Mononuclear cell (primary cell): ENCODE data around the gene NIPAL3. TPM values are rescaled to one million over a fixed set of nuclear protein-coding genes. Genes with fewer than 3 reads are reported as not detected.
"Not testable (repeated sequence)": the region's sequence is repeated elsewhere in the genome, so short reads cannot be mapped to it uniquely, and the experiment has no call there.

Experiments used
- H3K27me3 ChIP-seq: 2 replicates; pipeline ENCODE4 v1.6.0; 2011; ENCODE audit warnings: low read length, control low read depth; ENCODE audit not compliant: insufficient read depth
- H3K4me1 ChIP-seq: 2 replicates; pipeline ENCODE4 v1.5.1; 2011; ENCODE audit warnings: mild to moderate bottlenecking, low read length, control low read depth; ENCODE audit not compliant: insufficient read depth
- H3K4me3 ChIP-seq: 2 replicates; pipeline ENCODE4 v1.5.1; 2011; ENCODE audit warnings: mild to moderate bottlenecking, low read length, moderate library complexity
- H3K9me3 ChIP-seq: 2 replicates; pipeline ENCODE4 v1.5.1; 2011; ENCODE audit warnings: low read depth, mild to moderate bottlenecking, control low read depth, low read length
- total RNA-seq: library from RNA; depleted of rRNA; stranded (reverse); fragments of >200 nt; gene quantifications from one replicate; pipeline ENCODE4 v1.2.3, GENCODE V29; 2012

NIPAL3 gene
- total RNA-seq, 1 donor = 17.9 TPM

- no peak overlapping the region for H3K4me3 ChIP-seq
- no peaks in the 10 kb centered on the region for H3K9me3 ChIP-seq
- H3K4me1 ChIP-seq = peaks cover 14% of the 10 kb centered on the region
- H3K27me3 ChIP-seq = no peaks in the 10 kb centered on the region
Observed at GRCh38 chr1:24476571-24476970, 61.0 kb downstream of the NIPAL3 start.

- Histone ChIP-seq H3K27me3 (no peaks in the 10 kb centered on the region), H3K4me3 (no peak overlapping the region), H3K9me3 (no peaks in the 10 kb centered on the region), H3K4me1 (peaks cover 21% of the 10 kb centered on the region)
Observed at GRCh38 chr1:24477309-24477708, 61.7 kb downstream of the NIPAL3 start.

GRCh38 chr1:24481101-24481500 is 65.5 kb downstream of the NIPAL3 start:
- H3K4me1 ChIP-seq = peaks cover 58% of the 10 kb centered on the region
- H3K9me3 ChIP-seq = no peaks in the 10 kb centered on the region
- no peak overlapping the region for H3K4me3 ChIP-seq
- no peaks in the 10 kb centered on the region for H3K27me3 ChIP-seq

GRCh38 chr1:24481843-24482610 is 66.4 kb downstream of the NIPAL3 start:
- Histone ChIP-seq H3K4me3 (no peak overlapping the region), H3K4me1 (peaks cover 65% of the 10 kb centered on the region), H3K9me3 (no peaks in the 10 kb centered on the region), H3K27me3 (no peaks in the 10 kb centered on the region)

- Histone ChIP-seq H3K9me3 (no peaks in the 10 kb centered on the region), H3K27me3 (no peaks in the 10 kb centered on the region), H3K4me3 (no peak overlapping the region), H3K4me1 (peaks cover 68% of the 10 kb centered on the region)
Observed at GRCh38 chr1:24483441-24483840, 67.8 kb downstream of the NIPAL3 start.

GRCh38 chr1:24484199-24484598 is 68.6 kb downstream of the NIPAL3 start:
- H3K4me1 ChIP-seq = peaks cover 68% of the 10 kb centered on the region
- no peaks in the 10 kb centered on the region for H3K9me3 ChIP-seq
- H3K4me3 ChIP-seq = no peak overlapping the region
- H3K27me3 ChIP-seq = no peaks in the 10 kb centered on the region

- Histone ChIP-seq H3K27me3 (no peaks in the 10 kb centered on the region), H3K4me1 (peaks cover 55% of the 10 kb centered on the region), H3K4me3 (no peak overlapping the region), H3K9me3 (no peaks in the 10 kb centered on the region)
Observed at GRCh38 chr1:24486331-24487065, 70.9 kb downstream of the NIPAL3 start.

GRCh38 chr1:24487455-24487854 is 71.9 kb downstream of the NIPAL3 start:
- Histone ChIP-seq H3K4me3 (no peak overlapping the region), H3K4me1 (peaks cover 45% of the 10 kb centered on the region), H3K27me3 (no peaks in the 10 kb centered on the region), H3K9me3 (no peaks in the 10 kb centered on the region)

GRCh38 chr1:24488159-24488558 is 72.6 kb downstream of the NIPAL3 start:
- peaks cover 38% of the 10 kb centered on the region for H3K4me1 ChIP-seq
- H3K9me3 ChIP-seq, H3K4me3 ChIP-seq, H3K27me3 ChIP-seq: not testable (repeated sequence)

- no peaks in the 10 kb centered on the region for H3K9me3 ChIP-seq
- H3K4me3 ChIP-seq = no peak overlapping the region
- peaks cover 23% of the 10 kb centered on the region for H3K4me1 ChIP-seq
- H3K27me3 ChIP-seq = no peaks in the 10 kb centered on the region
Observed at GRCh38 chr1:24489674-24490073, 74.1 kb downstream of the NIPAL3 start.

GRCh38 chr1:24490101-24490781 is 74.6 kb downstream of the NIPAL3 start:
- H3K9me3 ChIP-seq = no peaks in the 10 kb centered on the region
- H3K4me3 ChIP-seq = no peak overlapping the region
- peaks cover 17% of the 10 kb centered on the region for H3K4me1 ChIP-seq
- H3K27me3 ChIP-seq = no peaks in the 10 kb centered on the region

GRCh38 chr1:24491577-24492360 is 76.2 kb downstream of the NIPAL3 start:
- H3K27me3 ChIP-seq = peaks cover 5% of the 10 kb centered on the region
- peaks cover 6% of the 10 kb centered on the region for H3K4me1 ChIP-seq
- H3K9me3 ChIP-seq = no peaks in the 10 kb centered on the region
- H3K4me3 ChIP-seq = no peak overlapping the region

GRCh38 chr1:24492935-24493334 is 77.3 kb downstream of the NIPAL3 start:
- not testable (repeated sequence) for H3K4me3 ChIP-seq, H3K9me3 ChIP-seq, H3K27me3 ChIP-seq, H3K4me1 ChIP-seq

GRCh38 chr1:24493785-24494184 is 78.2 kb downstream of the NIPAL3 start:
- Histone ChIP-seq H3K4me3 (no peak overlapping the region), H3K9me3 (no peaks in the 10 kb centered on the region), H3K4me1 (no peaks in the 10 kb centered on the region)

GRCh38 chr1:24498589-24498988 is 83.0 kb downstream of the NIPAL3 start:
- Histone ChIP-seq H3K4me3 (no peak overlapping the region), H3K27me3 (peaks cover 7% of the 10 kb centered on the region), H3K4me1 (peaks cover 25% of the 10 kb centered on the region), H3K9me3 (no peaks in the 10 kb centered on the region)

More at GRCh38 chr1:24493785-24494184, 78.2 kb downstream of the NIPAL3 start:
- H3K27me3 ChIP-seq = peaks cover 7% of the 10 kb centered on the region
